Measurements from ENCODE around the gene TFPT.

Gene TFPT

GRCh38 chr19:54115109-54116063 lies at the start of gene TFPT, which contains the start of gene PRPF31:
TFPT (minus strand) TSS chr19:54115657; CDS start chr19:54115269, 388 bp downstream.
PRPF31 (plus strand) TSS chr19:54115754; CDS start chr19:54118279, 2,525 bp downstream.
- DNase-seq, result peak; percentile 90

GRCh38 chr19:54165222-54165621 lies 49.8 kb upstream of the TFPT start:
- no peak for DNase-seq

- DNase-seq, result no peak
Observed at GRCh38 chr19:54164369-54165068, 49.1 kb upstream of the TFPT start.

- no peak for DNase-seq
Observed at GRCh38 chr19:54162884-54163283, 47.4 kb upstream of the TFPT start.

- no peak for DNase-seq
Observed at GRCh38 chr19:54162241-54162805, 46.9 kb upstream of the TFPT start.

- no peak for DNase-seq
Observed at GRCh38 chr19:54160854-54161253, 45.4 kb upstream of the TFPT start.

- DNase-seq, result no peak
Observed at GRCh38 chr19:54160182-54160811, 44.8 kb upstream of the TFPT start.

GRCh38 chr19:54159352-54160181 lies 44.1 kb upstream of the TFPT start, which contains the start of gene LENG1:
LENG1 (minus strand) TSS chr19:54159721; CDS start chr19:54159695, 26 bp downstream.
- peak; percentile 98 for DNase-seq

GRCh38 chr19:54158812-54159351 lies 43.4 kb upstream of the TFPT start:
- DNase-seq, result no peak

- DNase-seq, result no peak
Observed at GRCh38 chr19:54156953-54157352, 41.5 kb upstream of the TFPT start.

GRCh38 chr19:54156490-54156889 lies 41.0 kb upstream of the TFPT start:
- no peak for DNase-seq

GRCh38 chr19:54155694-54156093 lies 40.2 kb upstream of the TFPT start:
- no peak for DNase-seq

- DNase-seq, result no peak
Observed at GRCh38 chr19:54154603-54155345, 39.3 kb upstream of the TFPT start.

- DNase-seq, result no peak
Observed at GRCh38 chr19:54153731-54154326, 38.4 kb upstream of the TFPT start.

GRCh38 chr19:54152878-54153524 lies 37.5 kb upstream of the TFPT start:
- DNase-seq, result no peak

- DNase-seq, result no peak
Observed at GRCh38 chr19:54152267-54152666, 36.8 kb upstream of the TFPT start.

GRCh38 chr19:54151362-54152035 lies 36.0 kb upstream of the TFPT start:
- no peak for DNase-seq

- no peak for DNase-seq
Observed at GRCh38 chr19:54149021-54149812, 33.8 kb upstream of the TFPT start.
